Esophagus muscularis mucosa (tissue), 4 donors: ENCODE data around the gene DEFB132.

Source experiments
- EP300 ChIP-seq: sonication (generic); formaldehyde crosslinking; IDR thresholded peaks from one replicate; pipeline ENCODE4 v1.6.1; 2017; ENCODE audit warnings: antibody characterized with exemption
- POLR2A ChIP-seq: fragments of 450-650 bp; IDR thresholded peaks from one replicate; pipeline ENCODE4 v1.6.1; 2017; ENCODE audit warnings: antibody characterized with exemption, moderate library complexity, mild to moderate bottlenecking, low read depth
- POLR2AphosphoS5 ChIP-seq, 2 donors: sonication (generic); formaldehyde crosslinking; IDR thresholded peaks; one replicate each; pipeline ENCODE4 v1.6.1; 2017; ENCODE audit warnings: antibody characterized with exemption in 2 of 2
- TF ChIP-seq, protein P1 (sequence below), 3 experiments: fragments of 200-600 bp in 2 of 3; fragments of 450-650 bp in 1 of 3; sonication (generic) in 2 of 3; IDR thresholded peaks; one replicate each; pipeline ENCODE4 v1.5.1; 2017 to 2019; ENCODE audit warnings: antibody characterized with exemption in 3 of 3, mild to moderate bottlenecking in 2 of 3, moderate library complexity in 1 of 3

DNA sequence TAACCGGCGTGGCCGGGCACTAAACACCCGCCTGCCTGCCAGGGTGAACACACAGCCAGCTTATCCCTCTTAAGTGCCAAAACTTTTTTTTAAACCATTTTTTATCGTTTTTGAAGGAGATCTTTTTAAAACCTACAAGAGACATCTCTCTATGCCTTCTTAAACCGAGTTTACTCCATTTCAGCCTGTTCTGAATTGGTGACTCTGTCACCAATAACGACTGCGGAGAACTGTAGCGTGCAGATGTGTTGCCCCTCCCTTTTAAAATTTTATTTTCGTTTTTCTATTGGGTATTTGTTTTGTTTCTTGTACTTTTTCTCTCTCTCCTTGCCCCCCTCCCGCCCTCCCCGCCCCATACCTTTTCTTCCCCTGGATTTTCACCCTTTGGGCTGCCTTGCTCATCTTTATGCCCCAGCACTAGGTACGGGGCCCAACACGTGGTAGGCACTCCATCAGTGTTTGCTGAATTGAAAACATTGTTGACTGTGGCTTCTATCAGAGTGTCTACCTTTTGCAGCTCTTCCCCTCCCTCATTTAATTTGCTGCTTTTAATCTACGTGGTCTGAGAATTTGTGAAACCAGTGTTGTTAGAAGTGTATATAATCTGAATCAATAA, 41.4 kb downstream of the DEFB132 start:
- TF ChIP-seq, protein P1, sequence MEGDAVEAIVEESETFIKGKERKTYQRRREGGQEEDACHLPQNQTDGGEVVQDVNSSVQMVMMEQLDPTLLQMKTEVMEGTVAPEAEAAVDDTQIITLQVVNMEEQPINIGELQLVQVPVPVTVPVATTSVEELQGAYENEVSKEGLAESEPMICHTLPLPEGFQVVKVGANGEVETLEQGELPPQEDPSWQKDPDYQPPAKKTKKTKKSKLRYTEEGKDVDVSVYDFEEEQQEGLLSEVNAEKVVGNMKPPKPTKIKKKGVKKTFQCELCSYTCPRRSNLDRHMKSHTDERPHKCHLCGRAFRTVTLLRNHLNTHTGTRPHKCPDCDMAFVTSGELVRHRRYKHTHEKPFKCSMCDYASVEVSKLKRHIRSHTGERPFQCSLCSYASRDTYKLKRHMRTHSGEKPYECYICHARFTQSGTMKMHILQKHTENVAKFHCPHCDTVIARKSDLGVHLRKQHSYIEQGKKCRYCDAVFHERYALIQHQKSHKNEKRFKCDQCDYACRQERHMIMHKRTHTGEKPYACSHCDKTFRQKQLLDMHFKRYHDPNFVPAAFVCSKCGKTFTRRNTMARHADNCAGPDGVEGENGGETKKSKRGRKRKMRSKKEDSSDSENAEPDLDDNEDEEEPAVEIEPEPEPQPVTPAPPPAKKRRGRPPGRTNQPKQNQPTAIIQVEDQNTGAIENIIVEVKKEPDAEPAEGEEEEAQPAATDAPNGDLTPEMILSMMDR (IDR thresholded peaks at IDR 0.05), result no peak
- no peak for TF ChIP-seq POLR2AphosphoS5 (IDR thresholded peaks at IDR 0.05)
- no peak for TF ChIP-seq POLR2A
- no peak for TF ChIP-seq EP300
